C4-2B (cell line): ENCODE data around the gene TRIM25.

Source experiments
- CTCF ChIP-seq: fragments of 450-650 bp; conservative IDR thresholded peaks from 2 replicates; pipeline ENCODE4 v1.5.1; 2017; ENCODE audit warnings: mild to moderate bottlenecking
- ZFX ChIP-seq: fragments of 450-650 bp; IDR thresholded peaks from 2 replicates; pipeline ENCODE4 v1.6.1; 2017

- no peak for TF ChIP-seq CTCF
- TF ChIP-seq ZFX: no peak
Observed at GRCh38 chr17:56933868-56934267, 20.0 kb upstream of the TRIM25 start.
